GM12878 (cell line): ENCODE data around the gene PDILT. TPM values are rescaled to one million over a fixed set of nuclear protein-coding genes. Genes with fewer than 3 reads are reported as not detected.

ENCODE experiments used
- ATAC-seq: fragments of 200-7000 bp; cut with Tn5 transposase; 3 replicates; pipeline ENCODE4 v1.9.1; 2020; ENCODE audit warnings: mild to moderate bottlenecking, moderate library complexity
- BruUV-seq: library from RNA; stranded (reverse); fragments of 400-500 nt; replicated peaks from 2 replicates; lab custom pipeline; 2021; lab: Mats Ljungman, UMichigan
- CTCF ChIA-PET: fragments of 300-600 bp; sonication (Branson Sonifier 250); formaldehyde crosslinking; extraction: SDS; loops from one replicate; lab custom pipeline; 2021; ENCODE audit warnings: inconsistent platforms; lab: Yijun Ruan, JAX
- POLR2A ChIA-PET: fragments of 350-600 bp; formaldehyde crosslinking; extraction: SDS; loops from one replicate; lab custom pipeline; 2021; ENCODE audit warnings: inconsistent platforms; lab: Charles Lee
- RAD21 ChIA-PET: fragments of 300-600 bp; sonication (Branson Sonifier 250); formaldehyde crosslinking; loops from one replicate; lab custom pipeline; 2023; ENCODE audit warnings: antibody characterized with exemption; ENCODE audit not compliant: unreplicated experiment; lab: Charles Lee
- SMC1A ChIA-PET: fragments of 300-600 bp; sonication (Branson Sonifier 250); formaldehyde crosslinking; loops from one replicate; lab custom pipeline; 2023; ENCODE audit not compliant: unreplicated experiment, uncharacterized antibody; lab: Charles Lee
- DNase-seq: peaks from one replicate; pipeline ENCODE4 v3.0.0-alpha.2; 2011; ENCODE audit warnings: low read depth, low spot score
- FAIRE-seq: peaks from 3 replicates; lab custom pipeline; 2011; peaks lifted over from hg19 to GRCh38; lab: Jason Lieb, UNC
- H2AFZ ChIP-seq: 2 replicates; pipeline ENCODE4 v1.6.0; 2011; ENCODE audit warnings: low read depth, low read length, control low read depth; ENCODE audit not compliant: control insufficient read depth
- H3K27ac ChIP-seq: 2 replicates; pipeline ENCODE4 v1.5.1; 2011; ENCODE audit warnings: control low read depth; ENCODE audit not compliant: control insufficient read depth, insufficient read depth
- H3K27me3 ChIP-seq, 2 experiments: replicated peaks in 1 of 2; 2 replicates each; pipeline versions ENCODE4 v1.6.0 to v1.6.1; 2011; ENCODE audit warnings: low read length in 1 of 2; ENCODE audit not compliant: control insufficient read depth in 2 of 2, insufficient read depth in 2 of 2
- H3K36me3 ChIP-seq, 2 experiments: 2 replicates each; pipeline ENCODE4 v1.5.1; 2011; ENCODE audit warnings: low read length in 1 of 2; ENCODE audit not compliant: control insufficient read depth in 2 of 2, insufficient read depth in 2 of 2
- H3K4me1 ChIP-seq: 2 replicates; pipeline ENCODE4 v1.6.1; 2011; ENCODE audit warnings: mild to moderate bottlenecking, low read length, moderate library complexity, mixed read lengths; ENCODE audit not compliant: control insufficient read depth, insufficient read depth
- H3K4me2 ChIP-seq: 2 replicates; pipeline ENCODE4 v1.6.0; 2011; ENCODE audit warnings: control low read depth; ENCODE audit not compliant: control insufficient read depth, insufficient read depth
- H3K4me3 ChIP-seq: fragments of 200-600 bp; sonication (generic); 2 replicates; pipeline ENCODE4 v1.5.1; 2016
- H3K79me2 ChIP-seq: 2 replicates; pipeline ENCODE4 v1.6.0; 2011; ENCODE audit warnings: low read length; ENCODE audit not compliant: control insufficient read depth, insufficient read depth
- H3K9ac ChIP-seq: 2 replicates; pipeline ENCODE4 v1.8.0; 2011; ENCODE audit warnings: low read length, control low read depth, mixed read lengths; ENCODE audit not compliant: control insufficient read depth, insufficient read depth
- H3K9me3 ChIP-seq: replicated peaks from 3 replicates; pipeline ENCODE4 v1.5.1; 2011; ENCODE audit warnings: mild to moderate bottlenecking, low read length; ENCODE audit not compliant: control insufficient read depth, insufficient read depth
- H4K20me1 ChIP-seq: 2 replicates; pipeline ENCODE4 v1.6.0; 2011; ENCODE audit not compliant: control insufficient read depth, insufficient read depth
- EGR1 ChIP-seq, 2 experiments: IDR thresholded peaks; 1 replicate in 1 of 2; 2 replicates in 1 of 2; pipeline ENCODE4 v1.6.1; 2011 to 2012; ENCODE audit warnings: low read depth in 2 of 2, low read length in 2 of 2, borderline replicate concordance in 1 of 2, mild to moderate bottlenecking in 1 of 2, moderate library complexity in 1 of 2
- NR2C1 ChIP-seq: fragments of 450-650 bp; IDR thresholded peaks from 2 replicates; pipeline ENCODE4 v1.6.1; 2017; ENCODE audit warnings: antibody characterized with exemption, mild to moderate bottlenecking, moderate library complexity
- RELA ChIP-seq: fragments of 450-650 bp; IDR thresholded peaks from 2 replicates; pipeline ENCODE4 v1.8.0; 2014; ENCODE audit warnings: borderline replicate concordance; ENCODE audit not compliant: partially characterized antibody
- STAT1 ChIP-seq: fragments of 450-650 bp; conservative IDR thresholded peaks from 2 replicates; pipeline ENCODE4 v1.6.1; 2014; ENCODE audit warnings: antibody characterized with exemption, mild to moderate bottlenecking
- STAT3 ChIP-seq: IDR thresholded peaks from 2 replicates; pipeline ENCODE4 v1.6.1; 2011; ENCODE audit warnings: low read depth, low read length, improper control_type of control experiment
- WRNIP1 ChIP-seq: IDR thresholded peaks from 2 replicates; pipeline ENCODE4 v1.6.1; 2011; ENCODE audit warnings: low read depth, low read length, improper control_type of control experiment, borderline replicate concordance
- ZNF274 ChIP-seq: IDR thresholded peaks from one replicate; pipeline ENCODE4 v1.8.0; 2011; ENCODE audit not compliant: insufficient read length, insufficient read depth
- ZNF622 ChIP-seq: fragments of 450-650 bp; IDR thresholded peaks from 2 replicates; pipeline ENCODE4 v1.6.1; 2017; ENCODE audit warnings: mild to moderate bottlenecking, inconsistent platforms
- WGBS: methylation state at CpG from one replicate; pipeline ENCODE4 v1.1.6; 2016; ENCODE audit warnings: low lambda C conversion rate; ENCODE audit not compliant: insufficient replicate concordance, insufficient coverage; ENCODE audit errors: missing lambda C conversion rate; 5-methylcytosine and 5-hydroxymethylcytosine counted together
- in situ Hi-C: fragments of 300-500 bp; cut with MboI; formaldehyde crosslinking; loops from 9 replicates; pipeline ENCODE4 v1.14.3; 2018; ENCODE audit warnings: mixed read lengths
- intact Hi-C: fragments of 100-400 bp; cut with micrococcal nuclease; formaldehyde crosslinking; loops from one replicate; pipeline ENCODE4 v1.14.2; 2022; ENCODE audit not compliant: unreplicated experiment
- polyA plus RNA-seq, 11 experiments: library from polyadenylated mRNA; depleted of rRNA in 4 of 11; unstranded in 6 of 11; stranded (reverse) in 5 of 11; fragments of >200 nt; fragmentation: Nextera tagmentation in 4 of 11; fragmentation: Illumina TruSeq in 1 of 11; extraction: Ambion mirVana in 4 of 11; extraction: Trizol in 1 of 11; gene quantifications; 1 replicate in 1 of 11; 2 replicates in 10 of 11; pipeline versions ENCODE4 v1.2.1 to v1.2.3, GENCODE V29; 2011 to 2016; ENCODE audit warnings: inconsistent platforms in 2 of 11, missing spikeins in 2 of 11, low read depth in 1 of 11
- total RNA-seq, 4 experiments: library from RNA; depleted of rRNA in 3 of 4; stranded (reverse); fragments of >200 nt in 3 of 4; fragmentation: Illumina TruSeq in 1 of 4; extraction: Trizol in 1 of 4; gene quantifications; 2 replicates each; pipeline versions ENCODE4 v1.2.1 to v1.2.3, GENCODE V29; 2013 to 2021
- TF ChIP-seq, protein P1 (sequence below): fragments of 450-650 bp; IDR thresholded peaks from 2 replicates; pipeline ENCODE4 v1.6.1; 2018; ENCODE audit warnings: mild to moderate bottlenecking, low read depth, moderate library complexity; ENCODE audit not compliant: partially characterized antibody
- TF ChIP-seq, protein P2 (sequence below): IDR thresholded peaks from 2 replicates; pipeline ENCODE4 v1.6.1; 2011; ENCODE audit warnings: mild to moderate bottlenecking, low read depth, low read length, moderate library complexity; ENCODE audit not compliant: insufficient replicate concordance

The PDILT gene
- total and polyA plus RNA-seq, 10 of the 15 experiments (the other 5 are each of a cell fraction or from before 2014, with no cell fraction given) = not detected

DNA sequence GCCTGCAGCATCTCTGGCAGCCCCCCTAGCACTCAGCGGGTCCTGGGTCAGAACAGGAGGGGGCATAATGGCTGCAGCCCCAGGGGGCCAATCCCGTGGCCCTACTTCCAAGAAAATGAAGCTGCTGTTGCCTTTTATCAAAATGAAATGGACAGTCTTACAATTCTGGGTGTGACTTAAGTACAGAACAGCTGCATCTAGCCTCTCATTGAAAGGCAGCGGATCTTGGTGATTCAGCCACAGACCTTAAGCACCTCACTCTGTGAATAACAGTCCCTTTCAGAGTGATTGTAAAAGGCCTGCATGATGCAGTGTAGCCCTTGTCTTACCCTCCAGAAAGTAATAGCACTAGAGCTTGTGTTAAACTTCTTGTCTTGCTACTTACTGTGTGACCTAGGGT is 40.5 kb downstream of the PDILT start:
- in situ Hi-C loops (loop anchor here (25.0 kb wide), 1 partner anchor 1327 kb away; no protein-coding TSS in a partner anchor), intact Hi-C loops (no loop called here)
- Histone ChIP-seq H3K27ac (no peak overlapping the region), H3K4me2 (no peak overlapping the region), H3K79me2 (no peaks in the 10 kb centered on the region), H3K27me3 (no peaks in the 10 kb centered on the region; a peak in 1 of 4 replicates), H3K4me1 (no peaks in the 10 kb centered on the region), H3K4me3 (no peak overlapping the region), H3K9me3 (no peaks in the 10 kb centered on the region), H3K9ac (no peak overlapping the region), H4K20me1 (no peaks in the 10 kb centered on the region), H2AFZ (no peak overlapping the region), H3K36me3 (no peaks in the 10 kb centered on the region)
- TF ChIP-seq, protein P1, sequence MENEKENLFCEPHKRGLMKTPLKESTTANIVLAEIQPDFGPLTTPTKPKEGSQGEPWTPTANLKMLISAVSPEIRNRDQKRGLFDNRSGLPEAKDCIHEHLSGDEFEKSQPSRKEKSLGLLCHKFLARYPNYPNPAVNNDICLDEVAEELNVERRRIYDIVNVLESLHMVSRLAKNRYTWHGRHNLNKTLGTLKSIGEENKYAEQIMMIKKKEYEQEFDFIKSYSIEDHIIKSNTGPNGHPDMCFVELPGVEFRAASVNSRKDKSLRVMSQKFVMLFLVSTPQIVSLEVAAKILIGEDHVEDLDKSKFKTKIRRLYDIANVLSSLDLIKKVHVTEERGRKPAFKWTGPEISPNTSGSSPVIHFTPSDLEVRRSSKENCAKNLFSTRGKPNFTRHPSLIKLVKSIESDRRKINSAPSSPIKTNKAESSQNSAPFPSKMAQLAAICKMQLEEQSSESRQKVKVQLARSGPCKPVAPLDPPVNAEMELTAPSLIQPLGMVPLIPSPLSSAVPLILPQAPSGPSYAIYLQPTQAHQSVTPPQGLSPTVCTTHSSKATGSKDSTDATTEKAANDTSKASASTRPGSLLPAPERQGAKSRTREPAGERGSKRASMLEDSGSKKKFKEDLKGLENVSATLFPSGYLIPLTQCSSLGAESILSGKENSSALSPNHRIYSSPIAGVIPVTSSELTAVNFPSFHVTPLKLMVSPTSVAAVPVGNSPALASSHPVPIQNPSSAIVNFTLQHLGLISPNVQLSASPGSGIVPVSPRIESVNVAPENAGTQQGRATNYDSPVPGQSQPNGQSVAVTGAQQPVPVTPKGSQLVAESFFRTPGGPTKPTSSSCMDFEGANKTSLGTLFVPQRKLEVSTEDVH = no peak
- TF ChIP-seq STAT1 = no peak
- TF ChIP-seq ZNF622 = no peak
- TF ChIP-seq STAT3 = no peak
- TF ChIP-seq WRNIP1 = no peak
- no peak for TF ChIP-seq ZNF274
- TF ChIP-seq NR2C1 = no peak
- TF ChIP-seq EGR1 (IDR thresholded peaks at IDR 0.05; ENCODE audit: borderline replicate concordance in 1 of 2, low read depth in 2 of 2, low read length in 2 of 2) = no peak
- TF ChIP-seq, protein P2, sequence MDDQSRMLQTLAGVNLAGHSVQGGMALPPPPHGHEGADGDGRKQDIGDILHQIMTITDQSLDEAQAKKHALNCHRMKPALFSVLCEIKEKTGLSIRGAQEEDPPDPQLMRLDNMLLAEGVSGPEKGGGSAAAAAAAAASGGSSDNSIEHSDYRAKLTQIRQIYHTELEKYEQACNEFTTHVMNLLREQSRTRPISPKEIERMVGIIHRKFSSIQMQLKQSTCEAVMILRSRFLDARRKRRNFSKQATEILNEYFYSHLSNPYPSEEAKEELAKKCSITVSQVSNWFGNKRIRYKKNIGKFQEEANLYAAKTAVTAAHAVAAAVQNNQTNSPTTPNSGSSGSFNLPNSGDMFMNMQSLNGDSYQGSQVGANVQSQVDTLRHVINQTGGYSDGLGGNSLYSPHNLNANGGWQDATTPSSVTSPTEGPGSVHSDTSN = no peak
- TF ChIP-seq RELA = no peak
- 16% methylated on average over 3 of the region's 3 CpGs for WGBS
- FAIRE-seq (no peak), DNase-seq (no peak), ATAC-seq (no peak)
- no TSS peak for BruUV-seq
- ChIA-PET CTCF (interaction anchor here (1.8 kb wide), 1 partner anchor 22 kb away, joined by 8 read pairs; no protein-coding TSS in a partner anchor), SMC1A (no interaction called here), POLR2A (no interaction called here), RAD21 (no interaction called here)
